Lower leg skin (tissue), 4 donors: ENCODE results near the gene APOC1. TPM values are rescaled to one million over a fixed set of nuclear protein-coding genes. Genes with fewer than 3 reads are reported as not detected.

Source experiments
- DNase-seq, 2 donors: peaks; one replicate each; pipeline ENCODE4 v3.0.0-alpha.2; 2019; ENCODE audit warnings: low spot score in 2 of 2
- H3K4me3 ChIP-seq: fragments of 200-600 bp; sonication (generic); 2 replicates; pipeline ENCODE4 v1.5.1; 2017; ENCODE audit warnings: mild to moderate bottlenecking, low read depth; ENCODE audit not compliant: poor library complexity, severe bottlenecking
- CTCF ChIP-seq, 3 donors: fragments of 450-650 bp; IDR thresholded peaks; one replicate each; pipeline ENCODE4 v1.5.1; 2016; ENCODE audit warnings: antibody characterized with exemption in 3 of 3, mild to moderate bottlenecking in 3 of 3, moderate library complexity in 2 of 3
- POLR2A ChIP-seq, 2 donors: fragments of 450-650 bp; IDR thresholded peaks; one replicate each; pipeline ENCODE4 v1.6.1; 2016 to 2017; ENCODE audit warnings: antibody characterized with exemption in 2 of 2, mild to moderate bottlenecking in 1 of 2, moderate library complexity in 1 of 2
- whole genome bisulfite sequencing, 2 donors: methylation state at CpG; one replicate each; pipeline ENCODE4 v1.1.5; 2018; 5-methylcytosine and 5-hydroxymethylcytosine counted together
- intact Hi-C: fragments of 100-400 bp; cut with DNase I; formaldehyde crosslinking; loops from one replicate; pipeline ENCODE4 v1.15.0; 2023; ENCODE audit warnings: low total_unique reads
- total RNA-seq, 4 donors: library from RNA; depleted of rRNA; stranded (reverse); fragments of >200 nt; gene quantifications; one replicate each; pipeline ENCODE4 v1.1.0, GENCODE V29; 2016

The APOC1 gene
- total RNA-seq, 4 donors from 2014 or later, result 17.1 to 35.5 (median 28.8) TPM

GRCh38 chr19:44903216-44903601, 11.2 kb upstream of the APOC1 start:
- no peak for DNase-seq
- no peak overlapping the region for H3K4me3 ChIP-seq
- WGBS, 2 donors, result 71 to 76% methylated on average over 15 of the region's 15 CpGs
- no peak for TF ChIP-seq CTCF (IDR thresholded peaks at IDR 0.05)
- no peak for TF ChIP-seq POLR2A (IDR thresholded peaks at IDR 0.05)
- intact Hi-C loops, result loop anchor here (5.0 to 10.0 kb wide), 2 partner anchors 49 to 422 kb away; partner anchors contain the start of gene CKM

- no peak overlapping the region for H3K4me3 ChIP-seq
- DNase-seq, result peak; percentile 68 to 96
- 12 to 13% methylated on average over 22 to 24 of the region's 24 CpGs for whole genome bisulfite sequencing, 2 donors
- TF ChIP-seq CTCF (IDR thresholded peaks at IDR 0.05) (peak in 2 of 3 donors; percentile 81 to 96), POLR2A (IDR thresholded peaks at IDR 0.05) (no peak)
- intact Hi-C loops, result loop anchor here (5.0 to 10.0 kb wide), 2 partner anchors 48 to 421 kb away; partner anchors contain the start of gene CKM
Observed at GRCh38 chr19:44903602-44904425, 10.6 kb upstream of the APOC1 start.

DNA sequence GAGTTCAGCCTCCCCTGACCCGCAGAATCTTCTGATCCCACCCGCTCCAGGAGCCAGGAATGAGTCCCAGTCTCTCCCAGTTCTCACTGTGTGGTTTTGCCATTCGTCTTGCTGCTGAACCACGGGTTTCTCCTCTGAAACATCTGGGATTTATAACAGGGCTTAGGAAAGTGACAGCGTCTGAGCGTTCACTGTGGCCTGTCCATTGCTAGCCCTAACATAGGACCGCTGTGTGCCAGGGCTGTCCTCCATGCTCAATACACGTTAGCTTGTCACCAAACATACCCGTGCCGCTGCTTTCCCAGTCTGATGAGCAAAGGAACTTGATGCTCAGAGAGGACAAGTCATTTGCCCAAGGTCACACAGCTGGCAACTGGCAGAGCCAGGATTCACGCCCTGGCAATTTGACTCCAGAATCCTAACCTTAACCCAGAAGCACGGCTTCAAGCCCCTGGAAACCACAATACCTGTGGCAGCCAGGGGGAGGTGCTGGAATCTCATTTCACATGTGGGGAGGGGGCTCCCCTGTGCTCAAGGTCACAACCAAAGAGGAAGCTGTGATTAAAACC, 9.9 kb upstream of the APOC1 start:
- H3K4me3 ChIP-seq, result no peak overlapping the region
- no peak for TF ChIP-seq POLR2A (IDR thresholded peaks at IDR 0.05)
- TF ChIP-seq CTCF (IDR thresholded peaks at IDR 0.05), result no peak
- intact Hi-C loops, result loop anchor here (5.0 to 10.0 kb wide), 2 partner anchors 48 to 420 kb away; partner anchors contain the start of gene CKM
- 57 to 62% methylated on average over 12 of the region's 12 CpGs for WGBS, 2 donors
- DNase-seq, result no peak

DNA sequence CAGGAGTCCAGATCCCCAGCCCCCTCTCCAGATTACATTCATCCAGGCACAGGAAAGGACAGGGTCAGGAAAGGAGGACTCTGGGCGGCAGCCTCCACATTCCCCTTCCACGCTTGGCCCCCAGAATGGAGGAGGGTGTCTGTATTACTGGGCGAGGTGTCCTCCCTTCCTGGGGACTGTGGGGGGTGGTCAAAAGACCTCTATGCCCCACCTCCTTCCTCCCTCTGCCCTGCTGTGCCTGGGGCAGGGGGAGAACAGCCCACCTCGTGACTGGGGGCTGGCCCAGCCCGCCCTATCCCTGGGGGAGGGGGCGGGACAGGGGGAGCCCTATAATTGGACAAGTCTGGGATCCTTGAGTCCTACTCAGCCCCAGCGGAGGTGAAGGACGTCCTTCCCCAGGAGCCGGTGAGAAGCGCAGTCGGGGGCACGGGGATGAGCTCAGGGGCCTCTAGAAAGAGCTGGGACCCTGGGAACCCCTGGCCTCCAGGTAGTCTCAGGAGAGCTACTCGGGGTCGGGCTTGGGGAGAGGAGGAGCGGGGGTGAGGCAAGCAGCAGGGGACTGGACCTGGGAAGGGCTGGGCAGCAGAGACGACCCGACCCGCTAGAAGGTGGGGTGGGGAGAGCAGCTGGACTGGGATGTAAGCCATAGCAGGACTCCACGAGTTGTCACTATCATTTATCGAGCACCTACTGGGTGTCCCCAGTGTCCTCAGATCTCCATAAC, 8.8 kb upstream of the APOC1 start, which contains the start of gene APOE:
TSS of gene APOE (plus strand) at position 360 of the 724 bp plus-strand sequence. CDS start 829 bp downstream, outside the sequence.
- TF ChIP-seq CTCF (IDR thresholded peaks at IDR 0.05), result no peak
- TF ChIP-seq POLR2A (IDR thresholded peaks at IDR 0.05), result no peak
- no peak for DNase-seq
- peak within 1 kb of the TSS; percentile 4 for H3K4me3 ChIP-seq
- WGBS, 2 donors, result 4 to 5% methylated on average over 16 to 19 of the region's 20 CpGs
- intact Hi-C loops, result loop anchor here (10.0 kb wide), 1 partner anchor 419 kb away; the partner anchor contains the start of gene CKM

DNA sequence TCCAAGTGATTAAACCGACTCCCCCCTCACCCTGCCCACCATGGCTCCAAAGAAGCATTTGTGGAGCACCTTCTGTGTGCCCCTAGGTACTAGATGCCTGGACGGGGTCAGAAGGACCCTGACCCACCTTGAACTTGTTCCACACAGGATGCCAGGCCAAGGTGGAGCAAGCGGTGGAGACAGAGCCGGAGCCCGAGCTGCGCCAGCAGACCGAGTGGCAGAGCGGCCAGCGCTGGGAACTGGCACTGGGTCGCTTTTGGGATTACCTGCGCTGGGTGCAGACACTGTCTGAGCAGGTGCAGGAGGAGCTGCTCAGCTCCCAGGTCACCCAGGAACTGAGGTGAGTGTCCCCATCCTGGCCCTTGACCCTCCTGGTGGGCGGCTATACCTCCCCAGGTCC, 6.8 kb upstream of the APOC1 start:
- no peak for DNase-seq
- TF ChIP-seq CTCF (IDR thresholded peaks at IDR 0.05) (no peak), POLR2A (IDR thresholded peaks at IDR 0.05) (no peak)
- intact Hi-C loops, result loop anchor here (10.0 kb wide), 1 partner anchor 417 kb away; the partner anchor contains the start of gene CKM
- WGBS, 2 donors, result 91 to 92% methylated on average over 12 of the region's 12 CpGs
- no peak overlapping the region for H3K4me3 ChIP-seq
